SK-N-SH (cell line): ENCODE data around the gene SLC37A1. TPM values are rescaled to one million over a fixed set of nuclear protein-coding genes. Genes with fewer than 3 reads are reported as not detected.

Source experiments
- CTCF ChIA-PET: fragments of 300-600, 350-600 bp; formaldehyde crosslinking; extraction: SDS; loops from one replicate; lab custom pipeline; 2021; lab: Yijun Ruan, JAX
- POLR2A ChIA-PET: fragments of 350-600 bp; sonication (Branson Sonifier 250); formaldehyde crosslinking; extraction: SDS; loops from one replicate; lab custom pipeline; 2020; ENCODE audit warnings: antibody characterized with exemption, inconsistent platforms; lab: Yijun Ruan, JAX
- DNase-seq: peaks from one replicate; pipeline ENCODE4 v3.0.0; 2012
- H2AFZ ChIP-seq: fragments of 200-600 bp; sonication (generic); 2 replicates; pipeline ENCODE4 v1.8.1; 2016; ENCODE audit warnings: antibody characterized with exemption, mild to moderate bottlenecking, low read depth
- H3F3A ChIP-seq: fragments of 200-600 bp; sonication (generic); replicated peaks from 2 replicates; pipeline ENCODE3; 2016; ENCODE audit warnings: antibody characterized with exemption, mild to moderate bottlenecking; ENCODE audit not compliant: insufficient read depth
- H3K27ac ChIP-seq, 2 experiments: fragments of 200-500 bp in 1 of 2; fragments of 200-600 bp in 1 of 2; sonication (Bioruptor generic) in 1 of 2; sonication (generic), shearing (Covaris generic) in 1 of 2; 2 replicates each; pipeline versions ENCODE4 v1.5.1 to v1.6.1; 2014 to 2016; ENCODE audit warnings: low read depth in 2 of 2, inconsistent platforms in 1 of 2, low read length in 1 of 2, mild to moderate bottlenecking in 1 of 2, mixed read lengths in 1 of 2
- H3K27me3 ChIP-seq: fragments of 200-600 bp; sonication (generic), shearing (Covaris generic); 2 replicates; pipeline ENCODE4 v1.6.1; 2016; ENCODE audit warnings: mixed run types; ENCODE audit not compliant: insufficient read depth
- H3K36me3 ChIP-seq, 2 experiments: fragments of 200-500 bp in 1 of 2; fragments of 200-600 bp in 1 of 2; sonication (Bioruptor generic) in 1 of 2; sonication (generic) in 1 of 2; replicated peaks in 1 of 2; 2 replicates each; pipeline versions ENCODE3 to v1.5.1; 2014 to 2016; ENCODE audit warnings: low read length in 1 of 2, mild to moderate bottlenecking in 1 of 2; ENCODE audit not compliant: insufficient read depth in 2 of 2, control insufficient read depth in 1 of 2
- H3K4me1 ChIP-seq, 2 experiments: fragments of 200-500 bp in 1 of 2; fragments of 200-600 bp in 1 of 2; sonication (Bioruptor generic) in 1 of 2; sonication (generic), shearing (Covaris generic) in 1 of 2; 2 replicates each; pipeline versions ENCODE4 v1.5.1 to v1.6.1; 2014 to 2016; ENCODE audit warnings: low read depth in 1 of 2, low read length in 1 of 2, mixed run types in 1 of 2; ENCODE audit not compliant: insufficient read depth in 2 of 2, control insufficient read depth in 1 of 2
- H3K4me2 ChIP-seq: fragments of 200-600 bp; sonication (generic), shearing (Covaris generic); 2 replicates; pipeline ENCODE4 v1.6.1; 2017; ENCODE audit warnings: mixed run types
- H3K4me3 ChIP-seq, 2 experiments: fragments of 200-500 bp in 1 of 2; fragments of 200-600 bp in 1 of 2; sonication (Bioruptor generic) in 1 of 2; sonication (generic), shearing (Covaris generic) in 1 of 2; 2 replicates each; pipeline versions ENCODE4 v1.5.1 to v1.8.1; 2014 to 2016; ENCODE audit warnings: low read depth in 2 of 2, inconsistent platforms in 1 of 2, low read length in 1 of 2, mild to moderate bottlenecking in 1 of 2, mixed read lengths in 1 of 2, moderate library complexity in 1 of 2
- H3K79me2 ChIP-seq: fragments of 200-600 bp; sonication (generic); 2 replicates; pipeline ENCODE4 v1.8.1; 2017; ENCODE audit warnings: mild to moderate bottlenecking; ENCODE audit not compliant: insufficient read depth
- H3K9ac ChIP-seq: fragments of 200-600 bp; sonication (generic); 2 replicates; pipeline ENCODE4 v1.6.1; 2017; ENCODE audit warnings: mixed run types
- H3K9me2 ChIP-seq: fragments of 200-600 bp; sonication (generic); 2 replicates; pipeline ENCODE4 v1.6.1; 2017; ENCODE audit warnings: mixed run types
- H3K9me3 ChIP-seq: fragments of 200-600 bp; sonication (generic); 2 replicates; pipeline ENCODE4 v1.6.1; 2017; ENCODE audit warnings: mixed run types, mild to moderate bottlenecking, moderate library complexity
- H4K20me1 ChIP-seq: fragments of 200-600 bp; sonication (generic); 2 replicates; pipeline ENCODE4 v1.6.1; 2017; ENCODE audit warnings: mild to moderate bottlenecking, mixed run types; ENCODE audit not compliant: insufficient read depth
- ELF1 ChIP-seq: IDR thresholded peaks from 2 replicates; pipeline ENCODE4 v1.4.0; 2012
- EP300 ChIP-seq, 2 experiments: IDR thresholded peaks; 2 replicates each; pipeline versions ENCODE4 v1.4.0 to v1.6.1; 2012; ENCODE audit warnings: borderline replicate concordance in 1 of 2, low read depth in 1 of 2, low read length in 1 of 2
- EZH2phosphoT487 ChIP-seq: fragments of 200-600 bp; sonication (generic); IDR thresholded peaks from 2 replicates; pipeline ENCODE4 v1.6.1; 2017; ENCODE audit warnings: low read depth, mixed run types, mild to moderate bottlenecking, antibody characterized with exemption, moderate library complexity, borderline replicate concordance
- IRF3 ChIP-seq: fragments of 150-350 bp; IDR thresholded peaks from 2 replicates; pipeline ENCODE4 v1.6.1; 2016; ENCODE audit warnings: mild to moderate bottlenecking, low read depth, low read length
- JUND ChIP-seq: IDR thresholded peaks from 2 replicates; pipeline ENCODE4 v1.4.0; 2012
- MXI1 ChIP-seq: IDR thresholded peaks from 2 replicates; pipeline ENCODE4 v1.6.1; 2012; ENCODE audit warnings: mild to moderate bottlenecking, low read depth, low read length, improper control_type of control experiment
- NFIC ChIP-seq: IDR thresholded peaks from 2 replicates; pipeline ENCODE4 v1.4.0; 2012; ENCODE audit warnings: borderline replicate concordance
- PBX3 ChIP-seq: IDR thresholded peaks from 2 replicates; pipeline ENCODE4; 2012
- RXRA ChIP-seq: IDR thresholded peaks from 2 replicates; pipeline ENCODE4 v1.4.0; 2012; ENCODE audit warnings: low read depth, mild to moderate bottlenecking, borderline replicate concordance
- SIN3A ChIP-seq: IDR thresholded peaks from 2 replicates; pipeline ENCODE4 v1.6.1; 2012; ENCODE audit warnings: low read depth, mild to moderate bottlenecking, low read length, moderate library complexity, borderline replicate concordance
- SMC3 ChIP-seq: IDR thresholded peaks from 2 replicates; pipeline ENCODE4 v1.6.1; 2012; ENCODE audit warnings: low read depth, low read length, improper control_type of control experiment
- TCF12 ChIP-seq: IDR thresholded peaks from 2 replicates; pipeline ENCODE4 v1.4.0; 2012
- USF1 ChIP-seq: IDR thresholded peaks from 2 replicates; pipeline ENCODE4 v1.4.0; 2012; ENCODE audit warnings: low read depth, borderline replicate concordance
- WGBS: methylation state at CpG from one replicate; pipeline ENCODE4 v1.1.6; 2017; ENCODE audit warnings: low lambda C conversion rate; 5-methylcytosine and 5-hydroxymethylcytosine counted together
- polyA plus RNA-seq, 3 experiments: library from polyadenylated mRNA; depleted of rRNA; stranded (reverse); fragments of >200 nt; gene quantifications; 2 replicates each; pipeline ENCODE4 v1.2.3, GENCODE V29; 2012
- TF ChIP-seq, protein P1 (sequence below): IDR thresholded peaks from 2 replicates; pipeline ENCODE4 v1.4.0; 2012; ENCODE audit warnings: low read depth, borderline replicate concordance

SLC37A1 gene
- polyA plus RNA-seq, 1 of the 3 experiments (the other 2 are of a cell fraction) = 2.8 TPM

DNA sequence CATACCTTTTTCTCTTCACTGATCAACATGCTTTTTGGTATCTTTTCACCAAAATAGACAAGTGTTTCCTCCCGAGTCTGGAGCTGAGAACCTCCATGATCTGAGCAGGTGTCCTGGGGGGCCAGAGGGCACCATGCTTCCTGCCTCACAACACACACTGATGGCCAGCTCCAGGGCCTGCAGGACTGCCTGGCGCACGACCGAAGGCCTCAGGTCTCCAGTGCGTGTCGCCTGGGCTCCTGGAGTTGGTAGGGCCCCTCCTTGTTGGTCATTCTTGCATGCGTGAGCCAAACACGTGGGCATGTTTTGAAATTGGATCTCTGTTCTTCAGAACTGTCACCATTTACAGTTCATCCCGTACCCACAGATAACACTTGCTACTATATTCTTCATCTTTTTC is 64.4 kb downstream of the SLC37A1 start:
- DNase-seq = no peak

DNA sequence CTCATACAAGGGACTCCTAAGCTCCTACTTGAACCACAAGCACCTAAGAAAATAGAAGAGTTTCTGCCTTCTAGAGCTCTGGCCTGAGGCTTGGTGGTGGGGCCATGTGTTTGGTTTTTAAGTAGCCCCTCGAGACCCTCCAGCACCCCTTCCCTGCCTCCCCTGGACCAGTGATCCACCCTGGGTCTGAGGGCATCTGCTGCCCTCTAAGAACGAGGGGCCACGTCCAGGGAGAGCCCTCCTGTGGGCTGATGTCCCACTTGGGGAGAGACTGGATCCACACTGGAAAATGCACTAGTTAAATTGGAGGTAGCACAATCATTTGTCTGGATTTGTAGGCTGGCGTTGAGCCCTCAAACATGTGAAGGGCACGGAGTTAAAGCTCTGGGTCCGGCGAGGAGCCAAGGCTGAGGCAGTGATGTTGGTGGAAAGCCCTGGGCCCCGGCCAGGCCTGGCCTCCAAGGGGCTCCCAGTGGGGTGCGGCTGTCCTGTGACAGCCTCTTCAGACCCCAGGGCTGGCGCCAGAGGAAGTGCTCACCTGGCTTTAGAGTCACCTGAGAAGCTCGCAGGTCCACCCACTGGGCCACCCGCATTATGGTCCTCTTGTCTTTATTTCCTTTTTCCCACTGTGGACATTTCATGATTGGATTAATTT is 65.2 kb downstream of the SLC37A1 start:
- Histone ChIP-seq H2AFZ (no peak overlapping the region), H3K4me1 (no peaks in the 10 kb centered on the region), H3F3A (no peaks in the 10 kb centered on the region), H3K27me3 (no peaks in the 10 kb centered on the region), H4K20me1 (no peaks in the 10 kb centered on the region), H3K4me3 (no peak overlapping the region), H3K4me2 (no peak overlapping the region), H3K9me3 (peaks cover 7% of the 10 kb centered on the region), H3K9me2 (no peaks in the 10 kb centered on the region), H3K79me2 (no peaks in the 10 kb centered on the region), H3K36me3 (no peaks in the 10 kb centered on the region), H3K9ac (no peak overlapping the region), H3K27ac (no peak overlapping the region)
- ChIA-PET CTCF (interaction anchor here (0.6 to 4.8 kb wide), 3 partner anchors 14 to 270 kb away, joined by 3 to 29 read pairs (median 3); no protein-coding TSS in a partner anchor), POLR2A (no interaction called here)
- 56% methylated on average over 11 of the region's 12 CpGs for WGBS
- DNase-seq = no peak
- TF ChIP-seq SMC3 (no peak), IRF3 (no peak), USF1 (no peak), PBX3 (no peak), EZH2phosphoT487 (no peak), NFIC (no peak), MXI1 (no peak), SIN3A (no peak), EP300 (IDR thresholded peaks at IDR 0.05; ENCODE audit: borderline replicate concordance in 1 of 2, low read depth in 1 of 2, low read length in 1 of 2) (no peak), RXRA (no peak), ELF1 (no peak), JUND (no peak)
- TF ChIP-seq, protein P1, sequence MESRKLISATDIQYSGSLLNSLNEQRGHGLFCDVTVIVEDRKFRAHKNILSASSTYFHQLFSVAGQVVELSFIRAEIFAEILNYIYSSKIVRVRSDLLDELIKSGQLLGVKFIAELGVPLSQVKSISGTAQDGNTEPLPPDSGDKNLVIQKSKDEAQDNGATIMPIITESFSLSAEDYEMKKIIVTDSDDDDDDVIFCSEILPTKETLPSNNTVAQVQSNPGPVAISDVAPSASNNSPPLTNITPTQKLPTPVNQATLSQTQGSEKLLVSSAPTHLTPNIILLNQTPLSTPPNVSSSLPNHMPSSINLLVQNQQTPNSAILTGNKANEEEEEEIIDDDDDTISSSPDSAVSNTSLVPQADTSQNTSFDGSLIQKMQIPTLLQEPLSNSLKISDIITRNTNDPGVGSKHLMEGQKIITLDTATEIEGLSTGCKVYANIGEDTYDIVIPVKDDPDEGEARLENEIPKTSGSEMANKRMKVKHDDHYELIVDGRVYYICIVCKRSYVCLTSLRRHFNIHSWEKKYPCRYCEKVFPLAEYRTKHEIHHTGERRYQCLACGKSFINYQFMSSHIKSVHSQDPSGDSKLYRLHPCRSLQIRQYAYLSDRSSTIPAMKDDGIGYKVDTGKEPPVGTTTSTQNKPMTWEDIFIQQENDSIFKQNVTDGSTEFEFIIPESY = no peak

More for the DNA sequence above, 64.4 kb downstream of the SLC37A1 start:
- no peak overlapping the region for H3K27ac ChIP-seq
- no peak overlapping the region for H3K4me3 ChIP-seq
- POLR2A ChIA-PET = no interaction called here
- H3K4me1 ChIP-seq = no peaks in the 10 kb centered on the region
- no peak for TF ChIP-seq MXI1
- no peak for TF ChIP-seq TCF12
- TF ChIP-seq, all 33 proteins: peak for 0
- H3K9ac ChIP-seq = no peak overlapping the region
- H3K9me2 ChIP-seq = no peaks in the 10 kb centered on the region
- no peak overlapping the region for H2AFZ ChIP-seq
- whole genome bisulfite sequencing = 72% methylated on average over 4 of the region's 9 CpGs
- no peak overlapping the region for H3K4me2 ChIP-seq
- H3F3A ChIP-seq = no peaks in the 10 kb centered on the region
- H4K20me1 ChIP-seq = no peaks in the 10 kb centered on the region
- no peaks in the 10 kb centered on the region for H3K27me3 ChIP-seq
- CTCF ChIA-PET = interaction anchor here (0.6 to 4.8 kb wide), 3 partner anchors 15 to 256 kb away, joined by 3 to 29 read pairs (median 3); no protein-coding TSS in a partner anchor
- H3K9me3 ChIP-seq = peaks cover 7% of the 10 kb centered on the region
- H3K36me3 ChIP-seq = no peaks in the 10 kb centered on the region
- H3K79me2 ChIP-seq = no peaks in the 10 kb centered on the region
